22Rv1 (cell line): Measurements from ENCODE around the gene XPR1.

Experiments used
- ZFX ChIP-seq: fragments of 450-650 bp; IDR thresholded peaks from 2 replicates; pipeline ENCODE4 v1.6.1; 2017; ENCODE audit warnings: antibody characterized with exemption, borderline replicate concordance
- TF ChIP-seq, protein P1 (sequence below): fragments of 450-650 bp; IDR thresholded peaks from 2 replicates; pipeline ENCODE4 v1.5.1; 2017; ENCODE audit warnings: mild to moderate bottlenecking

- TF ChIP-seq, protein P1, sequence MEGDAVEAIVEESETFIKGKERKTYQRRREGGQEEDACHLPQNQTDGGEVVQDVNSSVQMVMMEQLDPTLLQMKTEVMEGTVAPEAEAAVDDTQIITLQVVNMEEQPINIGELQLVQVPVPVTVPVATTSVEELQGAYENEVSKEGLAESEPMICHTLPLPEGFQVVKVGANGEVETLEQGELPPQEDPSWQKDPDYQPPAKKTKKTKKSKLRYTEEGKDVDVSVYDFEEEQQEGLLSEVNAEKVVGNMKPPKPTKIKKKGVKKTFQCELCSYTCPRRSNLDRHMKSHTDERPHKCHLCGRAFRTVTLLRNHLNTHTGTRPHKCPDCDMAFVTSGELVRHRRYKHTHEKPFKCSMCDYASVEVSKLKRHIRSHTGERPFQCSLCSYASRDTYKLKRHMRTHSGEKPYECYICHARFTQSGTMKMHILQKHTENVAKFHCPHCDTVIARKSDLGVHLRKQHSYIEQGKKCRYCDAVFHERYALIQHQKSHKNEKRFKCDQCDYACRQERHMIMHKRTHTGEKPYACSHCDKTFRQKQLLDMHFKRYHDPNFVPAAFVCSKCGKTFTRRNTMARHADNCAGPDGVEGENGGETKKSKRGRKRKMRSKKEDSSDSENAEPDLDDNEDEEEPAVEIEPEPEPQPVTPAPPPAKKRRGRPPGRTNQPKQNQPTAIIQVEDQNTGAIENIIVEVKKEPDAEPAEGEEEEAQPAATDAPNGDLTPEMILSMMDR = no peak
- TF ChIP-seq ZFX = no peak
Observed at GRCh38 chr1:180732866-180733265, 101.0 kb downstream of the XPR1 start.
